Activated T-cell treated with anti-CD3 and anti-CD28 coated beads, Interleukin-2, amount 50 U/mL, for 24 hours (primary cell): ENCODE measurements around the gene EPM2AIP1.

Experiments
- DNase-seq: peaks from one replicate; pipeline ENCODE4 v3.0.0-alpha.2; 2020
- H3K27ac Mint-ChIP-seq: 2 replicates; pipeline ENCODE4 v1.8.0; 2020; ENCODE audit warnings: mild to moderate bottlenecking, mixed read lengths
- H3K27me3 Mint-ChIP-seq: 2 replicates; pipeline ENCODE4 v1.8.0; 2020; ENCODE audit warnings: mixed read lengths
- H3K36me3 Mint-ChIP-seq: 2 replicates; pipeline ENCODE4 v1.8.0; 2020; ENCODE audit warnings: low read depth, mixed read lengths
- H3K4me1 Mint-ChIP-seq: 2 replicates; pipeline ENCODE4 v1.8.0; 2020; ENCODE audit warnings: low read depth, mixed read lengths
- H3K4me3 Mint-ChIP-seq: 2 replicates; pipeline ENCODE4 v1.8.0; 2020; ENCODE audit warnings: mild to moderate bottlenecking, moderate library complexity, mixed read lengths
- H3K9me3 Mint-ChIP-seq: 2 replicates; pipeline ENCODE4 v1.8.0; 2020; ENCODE audit warnings: mixed read lengths

The EPM2AIP1 gene

GRCh38 chr3:37024820-37025405, 32.0 kb upstream of the EPM2AIP1 start:
- H3K4me1 Mint-ChIP-seq, result peaks cover 5% of the 10 kb centered on the region
- no peak overlapping the region for H3K4me3 Mint-ChIP-seq
- peaks cover 93% of the 10 kb centered on the region for H3K36me3 Mint-ChIP-seq
- no peak overlapping the region for H3K27ac Mint-ChIP-seq
- no peak for DNase-seq
- H3K9me3 Mint-ChIP-seq, result no peaks in the 10 kb centered on the region
- H3K27me3 Mint-ChIP-seq, result no peaks in the 10 kb centered on the region

GRCh38 chr3:37024092-37024491, 31.2 kb upstream of the EPM2AIP1 start:
- peaks cover 5% of the 10 kb centered on the region for H3K4me1 Mint-ChIP-seq
- H3K27ac Mint-ChIP-seq, result no peak overlapping the region
- no peak for DNase-seq

GRCh38 chr3:37017683-37018082, 24.8 kb upstream of the EPM2AIP1 start:
- no peaks in the 10 kb centered on the region for H3K27me3 Mint-ChIP-seq
- H3K9me3 Mint-ChIP-seq, result no peaks in the 10 kb centered on the region
- no peak overlapping the region for H3K4me3 Mint-ChIP-seq
- no peaks in the 10 kb centered on the region for H3K4me1 Mint-ChIP-seq
- no peak for DNase-seq
- no peak overlapping the region for H3K27ac Mint-ChIP-seq
- peaks cover 98% of the 10 kb centered on the region for H3K36me3 Mint-ChIP-seq

More at GRCh38 chr3:37024092-37024491, 31.2 kb upstream of the EPM2AIP1 start:
- Mint-ChIP-seq H3K9me3 (no peaks in the 10 kb centered on the region), H3K36me3 (peaks cover 94% of the 10 kb centered on the region), H3K27me3 (no peaks in the 10 kb centered on the region), H3K4me3 (no peak overlapping the region)

- Mint-ChIP-seq H3K9me3 (no peaks in the 10 kb centered on the region), H3K36me3 (peaks cover 98% of the 10 kb centered on the region), H3K4me1 (no peaks in the 10 kb centered on the region), H3K4me3 (no peak overlapping the region), H3K27me3 (no peaks in the 10 kb centered on the region), H3K27ac (no peak overlapping the region)
- DNase-seq, result no peak
These were observed 24.0 kb upstream of the EPM2AIP1 start for GRCh38 chr3:37016903-37017302.

- Mint-ChIP-seq H3K4me3 (no peak overlapping the region), H3K36me3 (peaks cover 96% of the 10 kb centered on the region), H3K4me1 (no peaks in the 10 kb centered on the region), H3K27ac (no peak overlapping the region), H3K9me3 (no peaks in the 10 kb centered on the region), H3K27me3 (no peaks in the 10 kb centered on the region)
- no peak for DNase-seq
These were observed 22.7 kb upstream of the EPM2AIP1 start for GRCh38 chr3:37015642-37016041.

- no peaks in the 10 kb centered on the region for H3K27me3 Mint-ChIP-seq
- no peak overlapping the region for H3K4me3 Mint-ChIP-seq
- peaks cover 91% of the 10 kb centered on the region for H3K36me3 Mint-ChIP-seq
- no peak overlapping the region for H3K27ac Mint-ChIP-seq
- no peaks in the 10 kb centered on the region for H3K9me3 Mint-ChIP-seq
- no peaks in the 10 kb centered on the region for H3K4me1 Mint-ChIP-seq
- no peak for DNase-seq
These were observed 21.7 kb upstream of the EPM2AIP1 start for GRCh38 chr3:37014620-37015019.

GRCh38 chr3:36993326-36994283, 674 bp upstream of the EPM2AIP1 start, which contains the start of gene MLH1:
MLH1 (plus strand) TSS chr3:36993518; CDS start chr3:36993548, 30 bp downstream.
- peaks cover 40% of the 10 kb centered on the region for H3K36me3 Mint-ChIP-seq
- H3K27ac Mint-ChIP-seq, result no peak within 1 kb of the TSS
- no peaks in the 10 kb centered on the region for H3K27me3 Mint-ChIP-seq
- peaks cover 50% of the 10 kb centered on the region for H3K4me1 Mint-ChIP-seq
- DNase-seq, result peak; percentile 95
- no peak within 1 kb of the TSS for H3K4me3 Mint-ChIP-seq
- H3K9me3 Mint-ChIP-seq, result no peaks in the 10 kb centered on the region

GRCh38 chr3:36991923-36992805, 767 bp downstream of the EPM2AIP1 start:
- no peak overlapping the region for H3K27ac Mint-ChIP-seq
- no peak overlapping the region for H3K4me3 Mint-ChIP-seq
- no peaks in the 10 kb centered on the region for H3K9me3 Mint-ChIP-seq
- peaks cover 39% of the 10 kb centered on the region for H3K36me3 Mint-ChIP-seq
- H3K27me3 Mint-ChIP-seq, result no peaks in the 10 kb centered on the region
- DNase-seq, result no peak
- peaks cover 53% of the 10 kb centered on the region for H3K4me1 Mint-ChIP-seq

- no peaks in the 10 kb centered on the region for H3K9me3 Mint-ChIP-seq
- H3K4me3 Mint-ChIP-seq, result no peak overlapping the region
- peaks cover 39% of the 10 kb centered on the region for H3K36me3 Mint-ChIP-seq
- no peak overlapping the region for H3K27ac Mint-ChIP-seq
- no peak for DNase-seq
- H3K4me1 Mint-ChIP-seq, result peaks cover 48% of the 10 kb centered on the region
- no peaks in the 10 kb centered on the region for H3K27me3 Mint-ChIP-seq
These were observed 1.8 kb downstream of the EPM2AIP1 start for GRCh38 chr3:36991147-36991546.

- Mint-ChIP-seq H3K36me3 (peaks cover 40% of the 10 kb centered on the region), H3K4me1 (peaks cover 51% of the 10 kb centered on the region), H3K27ac (no peak overlapping the region), H3K9me3 (no peaks in the 10 kb centered on the region), H3K27me3 (no peaks in the 10 kb centered on the region), H3K4me3 (no peak overlapping the region)
- DNase-seq, result no peak
These were observed 3.4 kb downstream of the EPM2AIP1 start for GRCh38 chr3:36989568-36989967.

GRCh38 chr3:36989005-36989404, 3.9 kb downstream of the EPM2AIP1 start:
- DNase-seq, result no peak
- H3K4me3 Mint-ChIP-seq, result no peak overlapping the region
- no peaks in the 10 kb centered on the region for H3K27me3 Mint-ChIP-seq
- H3K36me3 Mint-ChIP-seq, result peaks cover 45% of the 10 kb centered on the region
- H3K4me1 Mint-ChIP-seq, result peaks cover 51% of the 10 kb centered on the region
- no peaks in the 10 kb centered on the region for H3K9me3 Mint-ChIP-seq
- H3K27ac Mint-ChIP-seq, result peak overlapping the region; percentile 63

GRCh38 chr3:36988356-36988755, 4.6 kb downstream of the EPM2AIP1 start:
- Mint-ChIP-seq H3K4me3 (peak overlapping the region; percentile 8), H3K9me3 (no peaks in the 10 kb centered on the region), H3K27me3 (no peaks in the 10 kb centered on the region), H3K4me1 (peaks cover 51% of the 10 kb centered on the region), H3K36me3 (peaks cover 52% of the 10 kb centered on the region), H3K27ac (peak overlapping the region; percentile 3)
- DNase-seq, result no peak

GRCh38 chr3:36981006-36981405, 11.9 kb downstream of the EPM2AIP1 start:
- H3K27me3 Mint-ChIP-seq, result no peaks in the 10 kb centered on the region
- H3K9me3 Mint-ChIP-seq, result peaks cover 18% of the 10 kb centered on the region
- H3K4me1 Mint-ChIP-seq, result peaks cover 2% of the 10 kb centered on the region
- no peak overlapping the region for H3K4me3 Mint-ChIP-seq
- H3K36me3 Mint-ChIP-seq, result peaks cover 60% of the 10 kb centered on the region
- no peak for DNase-seq
- H3K27ac Mint-ChIP-seq, result no peak overlapping the region

GRCh38 chr3:36973139-36973538, 19.8 kb downstream of the EPM2AIP1 start:
- no peak for DNase-seq
- Mint-ChIP-seq H3K4me1 (peaks cover 18% of the 10 kb centered on the region), H3K36me3 (no peaks in the 10 kb centered on the region), H3K4me3 (no peak overlapping the region), H3K9me3 (no peaks in the 10 kb centered on the region), H3K27ac (no peak overlapping the region), H3K27me3 (no peaks in the 10 kb centered on the region)
